ENCODE data around the gene ZFPM1.

GRCh38 chr16:88403794-88404581 is 49.1 kb upstream of the ZFPM1 start:
- TF ChIP-seq SP1 (IDR thresholded peaks at IDR 0.05; ENCODE audit: low read depth, low read length) (no peak), EZH2 (IDR thresholded peaks at IDR 0.05; ENCODE audit: low read depth, low read length, severe bottlenecking) (no peak)
